ENCODE measurements around the gene KIF2C. TPM values are rescaled to one million over a fixed set of nuclear protein-coding genes. Genes with fewer than 3 reads are reported as not detected.

Gene KIF2C
- total and polyA plus RNA-seq, 9 of the 15 experiments (the other 6 are each of a cell fraction or from before 2014, with no cell fraction given), result 84.9 to 226 (median 169) TPM

DNA sequence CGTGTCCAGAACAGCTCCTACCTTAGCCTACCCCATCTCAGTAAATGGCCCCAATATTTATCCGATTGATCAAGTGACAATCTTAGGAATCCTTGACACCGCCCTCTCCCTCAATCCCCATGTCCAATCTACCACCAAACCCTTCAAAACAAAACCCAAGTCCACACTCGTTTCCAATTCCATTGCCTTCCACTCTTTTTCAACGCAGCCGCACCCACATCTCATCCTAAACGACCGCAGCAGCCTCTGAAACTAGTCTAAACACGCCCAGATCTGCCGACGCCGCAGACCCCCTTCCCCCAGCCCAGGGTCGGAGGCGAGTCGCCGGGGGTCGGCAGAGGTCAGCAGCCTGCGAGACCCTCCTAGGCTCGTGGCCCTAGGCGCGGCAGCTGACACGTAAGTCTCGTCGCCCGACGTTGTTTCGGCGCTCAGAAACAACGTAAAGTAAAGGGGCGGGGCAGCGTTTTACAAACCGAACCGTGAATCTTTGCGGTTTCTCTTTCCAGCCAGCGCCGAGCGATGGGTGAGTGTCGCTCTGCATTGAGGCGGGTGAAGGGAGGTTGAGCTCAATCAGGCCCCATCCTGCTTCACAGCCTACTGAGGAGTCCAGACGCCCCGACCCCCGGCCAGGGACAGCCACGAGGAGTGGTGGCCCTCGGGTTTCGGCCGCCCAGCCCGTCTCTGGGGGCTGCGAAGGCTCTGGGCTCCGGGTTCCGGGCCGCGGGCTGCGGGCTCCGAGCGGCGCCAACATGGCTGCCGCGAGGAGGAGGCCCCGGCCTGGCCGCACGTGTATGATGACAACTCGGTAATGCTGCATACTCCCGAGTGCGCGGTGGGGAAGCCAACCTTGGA is 35.7 kb downstream of the KIF2C start, which contains the start of gene RPS8 (continued):
- TF ChIP-seq, protein P1, sequence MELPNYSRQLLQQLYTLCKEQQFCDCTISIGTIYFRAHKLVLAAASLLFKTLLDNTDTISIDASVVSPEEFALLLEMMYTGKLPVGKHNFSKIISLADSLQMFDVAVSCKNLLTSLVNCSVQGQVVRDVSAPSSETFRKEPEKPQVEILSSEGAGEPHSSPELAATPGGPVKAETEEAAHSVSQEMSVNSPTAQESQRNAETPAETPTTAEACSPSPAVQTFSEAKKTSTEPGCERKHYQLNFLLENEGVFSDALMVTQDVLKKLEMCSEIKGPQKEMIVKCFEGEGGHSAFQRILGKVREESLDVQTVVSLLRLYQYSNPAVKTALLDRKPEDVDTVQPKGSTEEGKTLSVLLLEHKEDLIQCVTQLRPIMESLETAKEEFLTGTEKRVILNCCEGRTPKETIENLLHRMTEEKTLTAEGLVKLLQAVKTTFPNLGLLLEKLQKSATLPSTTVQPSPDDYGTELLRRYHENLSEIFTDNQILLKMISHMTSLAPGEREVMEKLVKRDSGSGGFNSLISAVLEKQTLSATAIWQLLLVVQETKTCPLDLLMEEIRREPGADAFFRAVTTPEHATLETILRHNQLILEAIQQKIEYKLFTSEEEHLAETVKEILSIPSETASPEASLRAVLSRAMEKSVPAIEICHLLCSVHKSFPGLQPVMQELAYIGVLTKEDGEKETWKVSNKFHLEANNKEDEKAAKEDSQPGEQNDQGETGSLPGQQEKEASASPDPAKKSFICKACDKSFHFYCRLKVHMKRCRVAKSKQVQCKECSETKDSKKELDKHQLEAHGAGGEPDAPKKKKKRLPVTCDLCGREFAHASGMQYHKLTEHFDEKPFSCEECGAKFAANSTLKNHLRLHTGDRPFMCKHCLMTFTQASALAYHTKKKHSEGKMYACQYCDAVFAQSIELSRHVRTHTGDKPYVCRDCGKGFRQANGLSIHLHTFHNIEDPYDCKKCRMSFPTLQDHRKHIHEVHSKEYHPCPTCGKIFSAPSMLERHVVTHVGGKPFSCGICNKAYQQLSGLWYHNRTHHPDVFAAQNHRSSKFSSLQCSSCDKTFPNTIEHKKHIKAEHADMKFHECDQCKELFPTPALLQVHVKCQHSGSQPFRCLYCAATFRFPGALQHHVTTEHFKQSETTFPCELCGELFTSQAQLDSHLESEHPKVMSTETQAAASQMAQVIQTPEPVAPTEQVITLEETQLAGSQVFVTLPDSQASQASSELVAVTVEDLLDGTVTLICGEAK (IDR thresholded peaks at IDR 0.05), result peak; percentile 36; the same call in 1 of the 2 replicates
- TF ChIP-seq, protein P1 (CRISPR knock-in tag; IDR thresholded peaks at IDR 0.05), result no peak
- TF ChIP-seq HNRNPK (IDR thresholded peaks at IDR 0.05; ENCODE audit: low read depth, low read length, poor library complexity, severe bottlenecking) (no peak), NONO (IDR thresholded peaks at IDR 0.05; ENCODE audit: low read depth in 2 of 2, low read length in 1 of 2) (peak; percentile 87 to 93), ZNF121 (CRISPR knock-in tag; conservative IDR thresholded peaks at IDR 0.05) (no peak), RBM34 (IDR thresholded peaks at IDR 0.05; ENCODE audit: borderline replicate concordance, insufficient read depth, low read length) (no peak), HDAC3 (IDR thresholded peaks at IDR 0.05; ENCODE audit: borderline replicate concordance, partially characterized antibody) (peak; percentile 53), KDM1A (IDR thresholded peaks at IDR 0.05) (no peak), RBM14 (IDR thresholded peaks at IDR 0.05; ENCODE audit: borderline replicate concordance, insufficient read depth, low read depth, low read length) (peak; percentile 98; the same call in 1 of the 2 replicates), SMC3 (conservative IDR thresholded peaks at IDR 0.05; ENCODE audit: insufficient read depth, low read depth, low read length) (0 out of 2 replicates have a peak, but pooled peaks have one; percentile 1)
- TF ChIP-seq, protein P2, sequence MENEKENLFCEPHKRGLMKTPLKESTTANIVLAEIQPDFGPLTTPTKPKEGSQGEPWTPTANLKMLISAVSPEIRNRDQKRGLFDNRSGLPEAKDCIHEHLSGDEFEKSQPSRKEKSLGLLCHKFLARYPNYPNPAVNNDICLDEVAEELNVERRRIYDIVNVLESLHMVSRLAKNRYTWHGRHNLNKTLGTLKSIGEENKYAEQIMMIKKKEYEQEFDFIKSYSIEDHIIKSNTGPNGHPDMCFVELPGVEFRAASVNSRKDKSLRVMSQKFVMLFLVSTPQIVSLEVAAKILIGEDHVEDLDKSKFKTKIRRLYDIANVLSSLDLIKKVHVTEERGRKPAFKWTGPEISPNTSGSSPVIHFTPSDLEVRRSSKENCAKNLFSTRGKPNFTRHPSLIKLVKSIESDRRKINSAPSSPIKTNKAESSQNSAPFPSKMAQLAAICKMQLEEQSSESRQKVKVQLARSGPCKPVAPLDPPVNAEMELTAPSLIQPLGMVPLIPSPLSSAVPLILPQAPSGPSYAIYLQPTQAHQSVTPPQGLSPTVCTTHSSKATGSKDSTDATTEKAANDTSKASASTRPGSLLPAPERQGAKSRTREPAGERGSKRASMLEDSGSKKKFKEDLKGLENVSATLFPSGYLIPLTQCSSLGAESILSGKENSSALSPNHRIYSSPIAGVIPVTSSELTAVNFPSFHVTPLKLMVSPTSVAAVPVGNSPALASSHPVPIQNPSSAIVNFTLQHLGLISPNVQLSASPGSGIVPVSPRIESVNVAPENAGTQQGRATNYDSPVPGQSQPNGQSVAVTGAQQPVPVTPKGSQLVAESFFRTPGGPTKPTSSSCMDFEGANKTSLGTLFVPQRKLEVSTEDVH (IDR thresholded peaks at IDR 0.05; ENCODE audit: low read depth, partially characterized antibody), result peak; percentile 90
- TF ChIP-seq, protein P3, sequence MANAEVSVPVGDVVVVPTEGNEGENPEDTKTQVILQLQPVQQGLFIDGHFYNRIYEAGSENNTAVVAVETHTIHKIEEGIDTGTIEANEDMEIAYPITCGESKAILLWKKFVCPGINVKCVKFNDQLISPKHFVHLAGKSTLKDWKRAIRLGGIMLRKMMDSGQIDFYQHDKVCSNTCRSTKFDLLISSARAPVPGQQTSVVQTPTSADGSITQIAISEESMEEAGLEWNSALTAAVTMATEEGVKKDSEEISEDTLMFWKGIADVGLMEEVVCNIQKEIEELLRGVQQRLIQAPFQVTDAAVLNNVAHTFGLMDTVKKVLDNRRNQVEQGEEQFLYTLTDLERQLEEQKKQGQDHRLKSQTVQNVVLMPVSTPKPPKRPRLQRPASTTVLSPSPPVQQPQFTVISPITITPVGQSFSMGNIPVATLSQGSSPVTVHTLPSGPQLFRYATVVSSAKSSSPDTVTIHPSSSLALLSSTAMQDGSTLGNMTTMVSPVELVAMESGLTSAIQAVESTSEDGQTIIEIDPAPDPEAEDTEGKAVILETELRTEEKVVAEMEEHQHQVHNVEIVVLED (CRISPR knock-in tag; IDR thresholded peaks at IDR 0.05), result peak; percentile 82

All from K562 (cell line).